Right renal pelvis (tissue), 4 donors: ENCODE results near the gene HES5. TPM values are rescaled to one million over a fixed set of nuclear protein-coding genes. Genes with fewer than 3 reads are reported as not detected.

Source experiments
- DNase-seq, 4 donors: peaks; one replicate each; pipeline ENCODE4 v3.0.0-alpha.2; 2013; ENCODE audit warnings: low read depth in 4 of 4, low spot score in 3 of 4, missing footprints in 1 of 4
- polyA plus RNA-seq, 4 donors: library from polyadenylated mRNA; unstranded; fragments of 120-200 nt; gene quantifications; one replicate each; pipeline ENCODE4 v1.2.1, GENCODE V29; 2013; ENCODE audit not compliant: insufficient read length in 4 of 4

The HES5 gene
- polyA plus RNA-seq, 4 donors: 0.32 to 0.56 (median 0.49) TPM

GRCh38 chr1:2519029-2519685, 10.9 kb downstream of the HES5 start:
- no peak for DNase-seq

GRCh38 chr1:2518528-2518927, 11.5 kb downstream of the HES5 start:
- no peak for DNase-seq

- DNase-seq: no peak
Measured at GRCh38 chr1:2517966-2518365, 12.1 kb downstream of the HES5 start.

- DNase-seq: no peak
Measured at GRCh38 chr1:2516946-2517345, 13.1 kb downstream of the HES5 start.

- no peak for DNase-seq
Measured at GRCh38 chr1:2516124-2516523, 13.9 kb downstream of the HES5 start.

GRCh38 chr1:2515763-2516080, 14.3 kb downstream of the HES5 start:
- no peak for DNase-seq

- DNase-seq: no peak
Measured at GRCh38 chr1:2514863-2515762, 14.9 kb downstream of the HES5 start.

- no peak for DNase-seq
Measured at GRCh38 chr1:2513939-2514652, 16.0 kb downstream of the HES5 start.

- DNase-seq: no peak
Measured at GRCh38 chr1:2512862-2513421, 17.1 kb downstream of the HES5 start.

GRCh38 chr1:2510366-2511155, 19.5 kb downstream of the HES5 start:
- DNase-seq: no peak

- DNase-seq: no peak
Measured at GRCh38 chr1:2509589-2509988, 20.5 kb downstream of the HES5 start.

- DNase-seq: no peak
Measured at GRCh38 chr1:2508751-2509150, 21.3 kb downstream of the HES5 start.

GRCh38 chr1:2508180-2508579, 21.9 kb downstream of the HES5 start:
- DNase-seq: no peak

GRCh38 chr1:2507744-2508155, 22.3 kb downstream of the HES5 start:
- no peak for DNase-seq

GRCh38 chr1:2506901-2507565, 23.0 kb downstream of the HES5 start:
- DNase-seq: no peak

- DNase-seq: no peak
Measured at GRCh38 chr1:2506007-2506860, 23.8 kb downstream of the HES5 start.

GRCh38 chr1:2505461-2505994, 24.5 kb downstream of the HES5 start:
- no peak for DNase-seq

- DNase-seq: no peak
Measured at GRCh38 chr1:2504949-2505272, 25.2 kb downstream of the HES5 start.
